NT2/D1 (cell line): ENCODE results near the gene DMRTC1B.
"Not testable (repeated sequence)": the region's sequence is repeated elsewhere in the genome, so short reads cannot be mapped to it uniquely, and the experiment has no call there.

ENCODE experiments used
- YY1 ChIP-seq: IDR thresholded peaks from 2 replicates; pipeline ENCODE4 v1.6.1; 2011; ENCODE audit not compliant: insufficient read length, insufficient read depth
- ZNF274 ChIP-seq: IDR thresholded peaks from 2 replicates; pipeline ENCODE4 v1.6.1; 2011; ENCODE audit warnings: mild to moderate bottlenecking, low read depth, low read length

DNA sequence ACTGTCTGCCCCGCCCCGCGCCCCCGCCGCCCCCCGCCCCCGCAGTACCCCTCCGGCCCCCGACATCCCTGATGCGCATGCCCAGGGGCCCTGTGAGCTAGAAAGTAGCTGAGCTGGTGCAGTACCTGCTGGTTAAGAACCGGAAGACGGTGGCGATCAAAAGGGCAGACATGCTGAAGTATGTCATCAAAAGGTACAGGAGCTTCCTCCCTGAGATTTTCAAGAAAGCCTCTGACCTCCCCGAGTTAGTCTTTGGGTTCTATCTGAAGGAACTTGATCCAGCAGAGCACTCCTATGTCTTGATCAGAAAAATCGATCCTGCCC is 739 bp downstream of the DMRTC1B start:
- not testable (repeated sequence) for TF ChIP-seq ZNF274, YY1
